ENCODE data around the gene PPP1R1B. TPM values are rescaled to one million over a fixed set of nuclear protein-coding genes. Genes with fewer than 3 reads are reported as not detected.

The PPP1R1B gene
- polyA plus RNA-seq, 2 donors: 0.43 to 1.2 TPM

GRCh38 chr17:39659279-39660010 lies 32.7 kb downstream of the PPP1R1B start:
- Histone ChIP-seq H3K27ac (ENCODE audit: low read depth in 2 of 2, low read length in 1 of 2) (peak overlapping the region; percentile 28 to 41), H3K27me3 (ENCODE audit: control insufficient read depth in 1 of 2, insufficient read depth in 2 of 2, low read length in 2 of 2) (no peaks in the 10 kb centered on the region), H3K36me3 (ENCODE audit: control insufficient read depth in 2 of 2, insufficient read depth in 2 of 2, low read length in 1 of 2) (peaks cover 3 to 44% of the 10 kb centered on the region in 2 donors), H3K4me3 (ENCODE audit: low read depth in 1 of 2, low read length in 2 of 2) (no peak overlapping the region), H3K9me3 (ENCODE audit: control insufficient read depth in 2 of 2, insufficient read depth in 1 of 2, low read depth in 1 of 2, low read length in 1 of 2) (no peaks in the 10 kb centered on the region), H3K4me1 (ENCODE audit: control insufficient read depth in 2 of 2, insufficient read depth in 2 of 2, low read length in 1 of 2) (peaks cover 7 to 26% of the 10 kb centered on the region in 2 donors)
- WGBS, 2 donors: 56 to 65% methylated on average over 15 of the region's 15 CpGs

GRCh38 chr17:39660011-39660360 lies 33.2 kb downstream of the PPP1R1B start:
- 75 to 90% methylated on average over 5 of the region's 5 CpGs for WGBS, 2 donors
- Histone ChIP-seq H3K4me1 (ENCODE audit: control insufficient read depth in 2 of 2, insufficient read depth in 2 of 2, low read length in 1 of 2) (peaks cover 7 to 29% of the 10 kb centered on the region in 2 donors), H3K36me3 (ENCODE audit: control insufficient read depth in 2 of 2, insufficient read depth in 2 of 2, low read length in 1 of 2) (peaks cover 3 to 44% of the 10 kb centered on the region in 2 donors), H3K27me3 (ENCODE audit: control insufficient read depth in 1 of 2, insufficient read depth in 2 of 2, low read length in 2 of 2) (no peaks in the 10 kb centered on the region), H3K4me3 (ENCODE audit: low read depth in 1 of 2, low read length in 2 of 2) (no peak overlapping the region), H3K9me3 (ENCODE audit: control insufficient read depth in 2 of 2, insufficient read depth in 1 of 2, low read depth in 1 of 2, low read length in 1 of 2) (no peaks in the 10 kb centered on the region), H3K27ac (ENCODE audit: low read depth in 2 of 2, low read length in 1 of 2) (peak overlapping the region in 1 of 2 donors; percentile 28)

GRCh38 chr17:39660397-39661385 lies 33.9 kb downstream of the PPP1R1B start:
- no peaks in the 10 kb centered on the region for H3K27me3 ChIP-seq (ENCODE audit: control insufficient read depth in 1 of 2, insufficient read depth in 2 of 2, low read length in 2 of 2)
- H3K4me1 ChIP-seq (ENCODE audit: control insufficient read depth in 2 of 2, insufficient read depth in 2 of 2, low read length in 1 of 2): peaks cover 7 to 29% of the 10 kb centered on the region in 2 donors
- peak overlapping the region; percentile 21 to 42 for H3K27ac ChIP-seq (ENCODE audit: low read depth in 2 of 2, low read length in 1 of 2)
- H3K9me3 ChIP-seq (ENCODE audit: control insufficient read depth in 2 of 2, insufficient read depth in 1 of 2, low read depth in 1 of 2, low read length in 1 of 2): no peaks in the 10 kb centered on the region
- 83 to 88% methylated on average over 35 of the region's 35 CpGs for WGBS, 2 donors
- peaks cover 3 to 44% of the 10 kb centered on the region in 2 donors for H3K36me3 ChIP-seq (ENCODE audit: control insufficient read depth in 2 of 2, insufficient read depth in 2 of 2, low read length in 1 of 2)
- no peak overlapping the region for H3K4me3 ChIP-seq (ENCODE audit: low read depth in 1 of 2, low read length in 2 of 2)

- H3K36me3 ChIP-seq (ENCODE audit: control insufficient read depth in 2 of 2, insufficient read depth in 2 of 2, low read length in 1 of 2): peaks cover 3 to 39% of the 10 kb centered on the region in 2 donors
- 67 to 82% methylated on average over 8 of the region's 8 CpGs for WGBS, 2 donors
- peaks cover 7 to 31% of the 10 kb centered on the region in 2 donors for H3K4me1 ChIP-seq (ENCODE audit: control insufficient read depth in 2 of 2, insufficient read depth in 2 of 2, low read length in 1 of 2)
- H3K27ac ChIP-seq (ENCODE audit: low read depth in 2 of 2, low read length in 1 of 2): peak overlapping the region; percentile 16 to 46
- no peaks in the 10 kb centered on the region for H3K27me3 ChIP-seq (ENCODE audit: control insufficient read depth in 1 of 2, insufficient read depth in 2 of 2, low read length in 2 of 2)
- no peak overlapping the region for H3K4me3 ChIP-seq (ENCODE audit: low read depth in 1 of 2, low read length in 2 of 2)
- no peaks in the 10 kb centered on the region for H3K9me3 ChIP-seq (ENCODE audit: control insufficient read depth in 2 of 2, insufficient read depth in 1 of 2, low read depth in 1 of 2, low read length in 1 of 2)
Observed at GRCh38 chr17:39661744-39662541, 35.2 kb downstream of the PPP1R1B start.

- Histone ChIP-seq H3K36me3 (ENCODE audit: control insufficient read depth in 2 of 2, insufficient read depth in 2 of 2, low read length in 1 of 2) (peaks cover 3 to 36% of the 10 kb centered on the region in 2 donors), H3K27ac (ENCODE audit: low read depth in 2 of 2, low read length in 1 of 2) (peak overlapping the region in 1 of 2 donors; percentile 8)
- WGBS, 2 donors: 75% methylated on average over 22 of the region's 22 CpGs
Observed at GRCh38 chr17:39662551-39663339, 36.0 kb downstream of the PPP1R1B start.

GRCh38 chr17:39663340-39663687 lies 36.6 kb downstream of the PPP1R1B start:
- H3K4me3 ChIP-seq (ENCODE audit: low read depth in 1 of 2, low read length in 2 of 2): no peak overlapping the region
- peaks cover 10 to 37% of the 10 kb centered on the region in 2 donors for H3K4me1 ChIP-seq (ENCODE audit: control insufficient read depth in 2 of 2, insufficient read depth in 2 of 2, low read length in 1 of 2)
- H3K9me3 ChIP-seq (ENCODE audit: control insufficient read depth in 2 of 2, insufficient read depth in 1 of 2, low read depth in 1 of 2, low read length in 1 of 2): no peaks in the 10 kb centered on the region
- peaks cover 3 to 32% of the 10 kb centered on the region in 2 donors for H3K36me3 ChIP-seq (ENCODE audit: control insufficient read depth in 2 of 2, insufficient read depth in 2 of 2, low read length in 1 of 2)
- H3K27me3 ChIP-seq (ENCODE audit: control insufficient read depth in 1 of 2, insufficient read depth in 2 of 2, low read length in 2 of 2): no peaks in the 10 kb centered on the region
- 65 to 71% methylated on average over 4 of the region's 4 CpGs for WGBS, 2 donors
- no peak overlapping the region for H3K27ac ChIP-seq (ENCODE audit: low read depth in 2 of 2, low read length in 1 of 2)

More at GRCh38 chr17:39662551-39663339, 36.0 kb downstream of the PPP1R1B start:
- H3K27me3 ChIP-seq (ENCODE audit: control insufficient read depth in 1 of 2, insufficient read depth in 2 of 2, low read length in 2 of 2): no peaks in the 10 kb centered on the region
- peaks cover 7 to 35% of the 10 kb centered on the region in 2 donors for H3K4me1 ChIP-seq (ENCODE audit: control insufficient read depth in 2 of 2, insufficient read depth in 2 of 2, low read length in 1 of 2)
- H3K9me3 ChIP-seq (ENCODE audit: control insufficient read depth in 2 of 2, insufficient read depth in 1 of 2, low read depth in 1 of 2, low read length in 1 of 2): no peaks in the 10 kb centered on the region
- no peak overlapping the region for H3K4me3 ChIP-seq (ENCODE audit: low read depth in 1 of 2, low read length in 2 of 2)

GRCh38 chr17:39663688-39664580 lies 37.2 kb downstream of the PPP1R1B start:
- peaks cover 11 to 37% of the 10 kb centered on the region in 2 donors for H3K4me1 ChIP-seq (ENCODE audit: control insufficient read depth in 2 of 2, insufficient read depth in 2 of 2, low read length in 1 of 2)
- H3K4me3 ChIP-seq (ENCODE audit: low read depth in 1 of 2, low read length in 2 of 2): no peak overlapping the region
- WGBS, 2 donors: 45 to 46% methylated on average over 17 of the region's 17 CpGs
- H3K36me3 ChIP-seq (ENCODE audit: control insufficient read depth in 2 of 2, insufficient read depth in 2 of 2, low read length in 1 of 2): peaks cover 3 to 26% of the 10 kb centered on the region in 2 donors
- no peaks in the 10 kb centered on the region for H3K9me3 ChIP-seq (ENCODE audit: control insufficient read depth in 2 of 2, insufficient read depth in 1 of 2, low read depth in 1 of 2, low read length in 1 of 2)
- H3K27ac ChIP-seq (ENCODE audit: low read depth in 2 of 2, low read length in 1 of 2): peak overlapping the region in 1 of 2 donors; percentile 19
- H3K27me3 ChIP-seq (ENCODE audit: control insufficient read depth in 1 of 2, insufficient read depth in 2 of 2, low read length in 2 of 2): no peaks in the 10 kb centered on the region
